Osteoblast (primary cell): Measurements from ENCODE around the gene MUC2. TPM values are rescaled to one million over a fixed set of nuclear protein-coding genes. Genes with fewer than 3 reads are reported as not detected.

Experiments
- DNase-seq: peaks from one replicate; pipeline ENCODE4 v3.0.0; 2011; ENCODE audit warnings: low spot score, mixed read lengths; ENCODE audit not compliant: insufficient read length; ENCODE audit errors: missing footprints
- H2AFZ ChIP-seq: 2 replicates; pipeline ENCODE4 v1.6.0; 2011; ENCODE audit warnings: mild to moderate bottlenecking, low read length
- H3K27ac ChIP-seq: 2 replicates; pipeline ENCODE4 v1.5.1; 2011; ENCODE audit warnings: mild to moderate bottlenecking, low read depth, low read length, moderate library complexity
- H3K27me3 ChIP-seq: 2 replicates; pipeline ENCODE4 v1.6.0; 2012; ENCODE audit warnings: mild to moderate bottlenecking, control low read depth, inconsistent platforms, low read length, moderate library complexity; ENCODE audit not compliant: insufficient read depth
- H3K36me3 ChIP-seq: 2 replicates; pipeline ENCODE4 v1.5.1; 2011; ENCODE audit warnings: mild to moderate bottlenecking, low read length, control low read depth, moderate library complexity; ENCODE audit not compliant: insufficient read depth
- H3K4me1 ChIP-seq: 2 replicates; pipeline ENCODE4 v1.5.1; 2011; ENCODE audit warnings: mild to moderate bottlenecking, low read length, control low read depth, moderate library complexity; ENCODE audit not compliant: insufficient read depth
- H3K4me2 ChIP-seq: 2 replicates; pipeline ENCODE4 v1.6.0; 2011; ENCODE audit warnings: mild to moderate bottlenecking, low read length; ENCODE audit not compliant: insufficient read depth
- H3K4me3 ChIP-seq: fragments of 200-600 bp; sonication (generic); 3 replicates; pipeline ENCODE4 v1.5.1; 2012; ENCODE audit warnings: mild to moderate bottlenecking, low read length, inconsistent platforms; ENCODE audit not compliant: insufficient read depth
- H3K79me2 ChIP-seq: 2 replicates; pipeline ENCODE4 v1.6.0; 2012; ENCODE audit warnings: mild to moderate bottlenecking, low read length, control low read depth, inconsistent platforms; ENCODE audit not compliant: insufficient read depth
- H3K9me3 ChIP-seq: 2 replicates; pipeline ENCODE4 v1.5.1; 2011; ENCODE audit warnings: low read depth, low read length, control low read depth
- H4K20me1 ChIP-seq: 2 replicates; pipeline ENCODE4 v1.6.0; 2012; ENCODE audit warnings: mild to moderate bottlenecking, low read length, control low read depth; ENCODE audit not compliant: insufficient read depth
- CTCF ChIP-seq: IDR thresholded peaks from 2 replicates; pipeline ENCODE4 v1.5.1; 2011; ENCODE audit warnings: mild to moderate bottlenecking, low read depth, low read length, moderate library complexity; ENCODE audit errors: extremely low read depth
- total RNA-seq: library from RNA; depleted of rRNA; stranded (reverse); fragments of >200 nt; gene quantifications from 2 replicates; pipeline ENCODE4 v1.2.3, GENCODE V29; 2012

MUC2 gene
- total RNA-seq, 1 donor: not detected

- H3K79me2 ChIP-seq: no peaks in the 10 kb centered on the region
- H3K27me3 ChIP-seq: no peaks in the 10 kb centered on the region
- no peak for TF ChIP-seq CTCF
- H3K9me3 ChIP-seq: no peaks in the 10 kb centered on the region
- DNase-seq: no peak
- H3K36me3 ChIP-seq: no peaks in the 10 kb centered on the region
- H3K4me3 ChIP-seq: no peak overlapping the region
- H2AFZ ChIP-seq: no peak overlapping the region
- no peak overlapping the region for H3K27ac ChIP-seq
- H3K4me2 ChIP-seq: no peak overlapping the region
- no peaks in the 10 kb centered on the region for H3K4me1 ChIP-seq
- H4K20me1 ChIP-seq: no peaks in the 10 kb centered on the region
These were observed 28.3 kb downstream of the MUC2 start for GRCh38 chr11:1102996-1103395.

- DNase-seq: no peak
- H3K27ac ChIP-seq: no peak overlapping the region
- peaks cover under 1% of the 10 kb centered on the region for H3K27me3 ChIP-seq
- no peaks in the 10 kb centered on the region for H3K9me3 ChIP-seq
- no peak overlapping the region for H3K4me2 ChIP-seq
- H3K36me3 ChIP-seq: no peaks in the 10 kb centered on the region
- H3K4me1 ChIP-seq: no peaks in the 10 kb centered on the region
- H3K4me3 ChIP-seq: no peak overlapping the region
- H4K20me1 ChIP-seq: no peaks in the 10 kb centered on the region
- no peaks in the 10 kb centered on the region for H3K79me2 ChIP-seq
- H2AFZ ChIP-seq: no peak overlapping the region
- TF ChIP-seq CTCF: no peak
These were observed 29.0 kb downstream of the MUC2 start for GRCh38 chr11:1103401-1104360.

- peaks cover 3% of the 10 kb centered on the region for H3K27me3 ChIP-seq
- no peak for DNase-seq
- H2AFZ ChIP-seq: no peak overlapping the region
- no peaks in the 10 kb centered on the region for H3K4me1 ChIP-seq
- no peak overlapping the region for H3K4me2 ChIP-seq
- no peaks in the 10 kb centered on the region for H3K9me3 ChIP-seq
- H3K36me3 ChIP-seq: no peaks in the 10 kb centered on the region
- no peaks in the 10 kb centered on the region for H3K79me2 ChIP-seq
- H3K27ac ChIP-seq: no peak overlapping the region
- no peaks in the 10 kb centered on the region for H4K20me1 ChIP-seq
- H3K4me3 ChIP-seq: no peak overlapping the region
- TF ChIP-seq CTCF: no peak
These were observed 29.9 kb downstream of the MUC2 start for GRCh38 chr11:1104411-1105182.

- no peaks in the 10 kb centered on the region for H3K9me3 ChIP-seq
- no peak overlapping the region for H3K4me3 ChIP-seq
These were observed 30.5 kb downstream of the MUC2 start for GRCh38 chr11:1105183-1105565.

More at GRCh38 chr11:1105183-1105565, 30.5 kb downstream of the MUC2 start:
- Histone ChIP-seq H3K4me2 (no peak overlapping the region), H3K79me2 (no peaks in the 10 kb centered on the region), H4K20me1 (no peaks in the 10 kb centered on the region), H3K4me1 (no peaks in the 10 kb centered on the region), H3K27ac (no peak overlapping the region), H3K27me3 (peaks cover 3% of the 10 kb centered on the region), H2AFZ (no peak overlapping the region), H3K36me3 (no peaks in the 10 kb centered on the region)
- no peak for TF ChIP-seq CTCF
- DNase-seq: no peak
